Tibial nerve (tissue), 4 donors: Measurements from ENCODE around the gene KRTAP16-1. TPM values are rescaled to one million over a fixed set of nuclear protein-coding genes. Genes with fewer than 3 reads are reported as not detected.

ENCODE experiments used
- DNase-seq, 2 donors: peaks; one replicate each; pipeline ENCODE4 v3.0.0-alpha.2; 2019; ENCODE audit warnings: low spot score in 2 of 2
- H3K27ac ChIP-seq, 4 donors: fragments of 200-600 bp; sonication (generic) in 3 of 4; one replicate each; pipeline ENCODE4 v1.5.1; 2017 to 2019; ENCODE audit warnings: mild to moderate bottlenecking in 1 of 4
- H3K27me3 ChIP-seq, 2 donors: fragments of 200-600 bp; sonication (generic) in 1 of 2; one replicate each; pipeline versions ENCODE4 v1.5.1 to v1.6.0; 2017 to 2019
- H3K36me3 ChIP-seq, 3 donors: fragments of 200-600 bp; sonication (generic); one replicate each; pipeline ENCODE4 v1.5.1; 2018 to 2019
- H3K4me1 ChIP-seq, 4 donors: fragments of 200-600 bp; sonication (generic) in 3 of 4; one replicate each; pipeline ENCODE4 v1.5.1; 2017 to 2019
- H3K4me3 ChIP-seq, 4 donors: fragments of 200-600 bp; sonication (generic) in 3 of 4; one replicate each; pipeline ENCODE4 v1.5.1; 2017 to 2019; ENCODE audit warnings: mild to moderate bottlenecking in 1 of 4, moderate library complexity in 1 of 4
- H3K9me3 ChIP-seq, 4 donors: fragments of 200-600 bp; sonication (generic) in 3 of 4; one replicate each; pipeline ENCODE4 v1.5.1; 2017 to 2019
- EP300 ChIP-seq, 2 donors: sonication (generic); formaldehyde crosslinking; IDR thresholded peaks; one replicate each; pipeline ENCODE4 v1.6.1; 2017; ENCODE audit warnings: antibody characterized with exemption in 2 of 2, mild to moderate bottlenecking in 1 of 2
- POLR2A ChIP-seq, 2 donors: fragments of 450-650 bp; IDR thresholded peaks; one replicate each; pipeline ENCODE4 v1.6.1; 2017; ENCODE audit warnings: antibody characterized with exemption in 2 of 2, mild to moderate bottlenecking in 2 of 2, moderate library complexity in 2 of 2
- WGBS, 2 donors: methylation state at CpG; one replicate each; pipeline ENCODE4 v1.1.5; 2018; 5-methylcytosine and 5-hydroxymethylcytosine counted together
- total RNA-seq, 4 donors: library from RNA; depleted of rRNA; stranded (reverse); fragments of >200 nt; gene quantifications; one replicate each; pipeline ENCODE4 v1.1.0, GENCODE V29; 2016
- TF ChIP-seq, protein P1 (sequence below), 5 experiments: fragments of 200-600 bp in 3 of 5; fragments of 450-650 bp in 2 of 5; sonication (generic) in 3 of 5; IDR thresholded peaks; one replicate each; pipeline ENCODE4 v1.5.1; 2016 to 2019; ENCODE audit warnings: antibody characterized with exemption in 5 of 5, mild to moderate bottlenecking in 3 of 5, moderate library complexity in 2 of 5

The KRTAP16-1 gene
- total RNA-seq, 4 donors from 2014 or later, result not detected

- no peaks in the 10 kb centered on the region for H3K36me3 ChIP-seq
- peaks cover 0 to 15% (median 0%) of the 10 kb centered on the region in 4 donors for H3K9me3 ChIP-seq
- TF ChIP-seq EP300 (IDR thresholded peaks at IDR 0.05), result no peak
- TF ChIP-seq, protein P1, sequence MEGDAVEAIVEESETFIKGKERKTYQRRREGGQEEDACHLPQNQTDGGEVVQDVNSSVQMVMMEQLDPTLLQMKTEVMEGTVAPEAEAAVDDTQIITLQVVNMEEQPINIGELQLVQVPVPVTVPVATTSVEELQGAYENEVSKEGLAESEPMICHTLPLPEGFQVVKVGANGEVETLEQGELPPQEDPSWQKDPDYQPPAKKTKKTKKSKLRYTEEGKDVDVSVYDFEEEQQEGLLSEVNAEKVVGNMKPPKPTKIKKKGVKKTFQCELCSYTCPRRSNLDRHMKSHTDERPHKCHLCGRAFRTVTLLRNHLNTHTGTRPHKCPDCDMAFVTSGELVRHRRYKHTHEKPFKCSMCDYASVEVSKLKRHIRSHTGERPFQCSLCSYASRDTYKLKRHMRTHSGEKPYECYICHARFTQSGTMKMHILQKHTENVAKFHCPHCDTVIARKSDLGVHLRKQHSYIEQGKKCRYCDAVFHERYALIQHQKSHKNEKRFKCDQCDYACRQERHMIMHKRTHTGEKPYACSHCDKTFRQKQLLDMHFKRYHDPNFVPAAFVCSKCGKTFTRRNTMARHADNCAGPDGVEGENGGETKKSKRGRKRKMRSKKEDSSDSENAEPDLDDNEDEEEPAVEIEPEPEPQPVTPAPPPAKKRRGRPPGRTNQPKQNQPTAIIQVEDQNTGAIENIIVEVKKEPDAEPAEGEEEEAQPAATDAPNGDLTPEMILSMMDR (IDR thresholded peaks at IDR 0.05), result no peak
- no peak for TF ChIP-seq POLR2A (IDR thresholded peaks at IDR 0.05)
- H3K4me1 ChIP-seq, result peaks cover 0 to 6% (median 0%) of the 10 kb centered on the region in 4 donors
- WGBS, 2 donors, result 37 to 88% methylated on average over 2 of the region's 2 CpGs
- no peaks in the 10 kb centered on the region for H3K27me3 ChIP-seq
- no peak overlapping the region for H3K4me3 ChIP-seq
- H3K27ac ChIP-seq, result no peak overlapping the region
- DNase-seq, result no peak
These were observed 9.1 kb upstream of the KRTAP16-1 start for GRCh38 chr17:41318231-41318630.

DNA sequence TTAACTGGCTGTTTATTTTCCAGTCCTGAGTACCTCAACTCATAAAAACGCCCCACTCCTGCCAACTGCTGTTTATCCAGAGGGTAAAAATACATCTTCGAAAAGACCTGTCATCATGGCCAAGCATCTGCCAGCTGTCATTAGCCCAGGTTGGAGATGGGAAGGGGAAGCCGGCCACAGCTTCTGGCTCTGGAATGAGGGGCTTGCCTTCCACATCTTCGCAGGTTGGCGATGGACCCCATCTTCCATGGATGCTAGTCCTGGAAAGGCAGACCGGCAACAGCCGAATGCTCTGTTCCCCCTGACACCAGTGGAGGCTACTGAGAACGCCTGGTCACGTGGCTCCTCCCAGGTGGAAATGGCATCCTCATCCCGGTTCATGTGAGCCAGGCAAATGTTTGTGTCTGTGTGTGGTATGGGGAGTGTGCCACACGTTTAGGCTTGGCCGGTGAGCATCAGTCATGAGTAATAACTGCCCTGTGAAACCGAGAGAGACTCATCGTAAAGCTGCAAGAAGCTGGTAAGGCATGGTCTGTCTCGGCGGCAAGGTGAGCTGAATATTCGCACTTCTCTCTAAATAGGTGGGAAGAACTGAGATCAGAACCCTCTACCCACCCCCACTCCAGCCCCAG lies 6.8 kb upstream of the KRTAP16-1 start:
- TF ChIP-seq EP300 (IDR thresholded peaks at IDR 0.05), result no peak
- TF ChIP-seq POLR2A (IDR thresholded peaks at IDR 0.05), result no peak
- TF ChIP-seq, protein P1 (IDR thresholded peaks at IDR 0.05), result no peak
- 79 to 84% methylated on average over 17 of the region's 17 CpGs for WGBS, 2 donors
- peaks cover 0 to 15% (median 0%) of the 10 kb centered on the region in 4 donors for H3K9me3 ChIP-seq
- H3K4me1 ChIP-seq, result no peaks in the 10 kb centered on the region
- H3K27me3 ChIP-seq, result no peaks in the 10 kb centered on the region
- no peak overlapping the region for H3K4me3 ChIP-seq
- no peaks in the 10 kb centered on the region for H3K36me3 ChIP-seq
- H3K27ac ChIP-seq, result no peak overlapping the region
- DNase-seq, result no peak

DNA sequence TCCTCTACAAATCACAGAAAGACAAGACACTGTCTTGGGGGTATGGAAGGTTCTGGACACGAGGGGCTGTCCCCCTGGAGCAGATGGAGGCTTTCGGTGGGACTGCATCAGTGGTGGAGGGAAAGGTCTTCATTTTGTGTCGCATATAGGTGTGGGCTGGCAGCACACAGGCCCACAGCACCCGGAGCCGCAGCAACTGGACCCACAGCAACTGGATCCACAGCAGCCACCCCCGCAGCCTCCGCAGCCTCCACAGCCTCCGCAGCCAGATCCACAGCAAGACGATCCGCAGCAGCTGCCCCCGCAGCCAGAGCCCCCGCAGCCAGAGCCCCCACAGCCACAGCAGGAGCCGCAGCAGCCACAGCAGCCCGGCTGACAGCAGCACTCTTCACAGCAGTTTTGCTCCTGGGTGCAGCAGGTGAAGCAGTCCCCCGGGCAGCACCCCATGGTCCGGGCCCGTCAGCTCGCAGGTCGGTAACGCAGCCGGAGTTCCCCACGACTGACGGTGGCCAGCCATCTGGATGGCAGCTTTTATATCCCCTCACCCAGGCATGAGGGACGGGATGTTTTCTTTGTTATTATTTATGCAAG lies 6.2 kb upstream of the KRTAP16-1 start, which contains the start of gene KRTAP17-1:
KRTAP17-1 (minus strand) TSS at position 507 of the 591 bp plus-strand sequence; CDS start at position 447, 60 bp downstream.
- H3K4me1 ChIP-seq, result no peaks in the 10 kb centered on the region

GRCh38 chr17:41311111-41311510 lies 2.0 kb upstream of the KRTAP16-1 start:
- 53 to 78% methylated on average over 1 of the region's 1 CpG for WGBS, 2 donors
- Histone ChIP-seq H3K27ac (no peak overlapping the region), H3K27me3 (no peaks in the 10 kb centered on the region), H3K36me3 (no peaks in the 10 kb centered on the region), H3K4me1 (peaks cover 0 to 7% (median 0%) of the 10 kb centered on the region in 4 donors), H3K4me3 (no peak overlapping the region), H3K9me3 (no peaks in the 10 kb centered on the region)
- TF ChIP-seq, protein P1 (IDR thresholded peaks at IDR 0.05), result no peak
- TF ChIP-seq POLR2A (IDR thresholded peaks at IDR 0.05) (no peak), EP300 (IDR thresholded peaks at IDR 0.05) (no peak)
- DNase-seq, result no peak

More for the DNA sequence above, 6.2 kb upstream of the KRTAP16-1 start, which contains the start of gene KRTAP17-1:
- H3K27me3 ChIP-seq, result no peaks in the 10 kb centered on the region
- TF ChIP-seq EP300 (IDR thresholded peaks at IDR 0.05) (no peak), POLR2A (IDR thresholded peaks at IDR 0.05) (no peak)
- TF ChIP-seq, protein P1 (IDR thresholded peaks at IDR 0.05), result no peak
- no peak within 1 kb of the TSS for H3K4me3 ChIP-seq
- H3K36me3 ChIP-seq, result no peaks in the 10 kb centered on the region
- no peak within 1 kb of the TSS for H3K27ac ChIP-seq
- 82 to 85% methylated on average over 20 to 21 of the region's 24 CpGs for WGBS, 2 donors
- DNase-seq, result no peak
- H3K9me3 ChIP-seq, result peaks cover 0 to 12% (median 0%) of the 10 kb centered on the region in 4 donors

DNA sequence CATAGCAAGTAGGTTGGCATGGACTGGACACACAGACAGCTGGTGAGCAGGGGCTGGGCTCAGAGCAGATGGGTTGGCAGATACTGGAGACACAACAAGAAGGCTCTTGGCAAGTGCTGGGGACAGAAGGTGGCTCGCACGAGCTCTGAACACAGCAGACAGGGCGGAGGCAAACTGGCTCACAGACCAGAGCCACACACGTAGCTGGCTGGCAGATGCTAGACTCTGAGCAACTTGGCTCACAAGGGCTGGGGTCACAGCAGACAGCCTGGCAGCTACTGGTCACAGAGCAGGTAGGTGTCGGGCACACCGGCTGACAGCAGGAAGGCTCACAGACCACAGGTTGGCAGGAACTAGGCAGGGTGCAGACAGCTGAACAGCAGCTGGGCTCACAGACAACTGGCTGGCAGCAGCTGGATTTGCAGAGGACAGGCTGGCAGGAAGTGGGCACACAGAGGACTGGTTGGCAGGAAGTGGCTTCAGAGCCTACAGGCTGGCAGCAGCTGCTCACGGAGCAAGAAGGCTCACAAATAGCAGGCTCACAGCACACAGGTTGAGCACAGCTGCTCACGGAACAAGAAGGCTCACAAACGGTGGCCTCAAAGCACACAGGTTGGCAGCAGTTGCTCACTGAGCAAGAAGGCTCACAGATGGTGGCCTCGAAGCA lies 725 bp downstream of the KRTAP16-1 start:
- WGBS, 2 donors, result 72% methylated on average over 10 of the region's 10 CpGs
- DNase-seq, result no peak
- Histone ChIP-seq H3K4me3 (no peak overlapping the region), H3K9me3 (no peaks in the 10 kb centered on the region), H3K27me3 (no peaks in the 10 kb centered on the region), H3K4me1 (peaks cover 0 to 7% (median 0%) of the 10 kb centered on the region in 4 donors), H3K36me3 (no peaks in the 10 kb centered on the region), H3K27ac (peak overlapping the region in 1 of 4 donors; percentile 53)
- TF ChIP-seq, protein P1 (IDR thresholded peaks at IDR 0.05), result no peak
- TF ChIP-seq POLR2A (IDR thresholded peaks at IDR 0.05) (no peak), EP300 (IDR thresholded peaks at IDR 0.05) (no peak)
